GM18526 (cell line): ENCODE results near the gene DUSP21.
A peak's percentile ranks its signal among the peaks of the same experiment; 100 is the strongest.

Experiments used
- POLR2A ChIP-seq: IDR thresholded peaks from 3 replicates; pipeline ENCODE4 v1.6.1; 2011; ENCODE audit not compliant: insufficient read length; ENCODE audit errors: extremely low read depth

Gene DUSP21

DNA sequence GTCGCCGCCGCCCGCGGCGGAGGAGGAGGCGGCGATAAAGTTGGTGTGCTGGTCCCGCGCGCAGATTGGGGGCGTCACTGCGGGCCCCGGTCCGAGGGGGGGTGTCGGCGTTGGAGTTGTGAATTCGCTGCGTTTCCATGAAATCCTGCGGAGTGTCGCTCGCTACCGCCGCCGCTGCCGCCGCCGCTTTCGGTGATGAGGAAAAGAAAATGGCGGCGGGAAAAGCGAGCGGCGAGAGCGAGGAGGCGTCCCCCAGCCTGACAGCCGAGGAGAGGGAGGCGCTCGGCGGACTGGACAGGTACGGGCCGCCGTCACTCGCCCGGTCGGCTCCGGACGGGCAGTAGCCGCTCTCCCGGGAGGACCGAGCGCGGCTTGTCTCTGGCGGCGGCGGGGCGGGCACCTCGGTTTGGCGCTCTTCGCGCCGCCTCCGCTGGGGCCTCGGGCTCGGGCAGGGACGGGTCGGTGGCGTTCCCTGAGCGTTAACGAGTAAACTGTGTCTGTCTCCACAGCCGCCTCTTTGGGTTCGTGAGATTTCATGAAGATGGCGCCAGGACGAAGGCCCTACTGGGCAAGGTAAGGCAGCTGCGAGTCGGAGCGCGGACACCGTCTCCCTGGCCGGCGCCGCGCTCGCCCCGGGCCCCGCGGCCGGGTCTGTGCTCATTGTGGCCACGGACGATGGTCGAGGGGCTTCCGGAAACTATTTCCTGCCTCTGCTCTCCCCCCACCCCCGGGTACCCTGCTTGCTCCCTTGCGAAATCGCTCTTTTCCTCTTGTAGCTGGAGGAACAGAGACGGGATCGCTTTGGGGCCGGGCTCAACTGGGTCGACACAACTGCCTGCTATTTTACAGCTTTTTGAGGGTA is 29.8 kb downstream of the DUSP21 start:
- peak; percentile 41 for TF ChIP-seq POLR2A

GRCh38 chrX:44874420-44875184 is 30.8 kb downstream of the DUSP21 start:
- no peak for TF ChIP-seq POLR2A

GRCh38 chrX:44875185-44875489 is 31.3 kb downstream of the DUSP21 start:
- no peak for TF ChIP-seq POLR2A

GRCh38 chrX:44876086-44876485 is 32.3 kb downstream of the DUSP21 start:
- TF ChIP-seq POLR2A, result no peak

DNA sequence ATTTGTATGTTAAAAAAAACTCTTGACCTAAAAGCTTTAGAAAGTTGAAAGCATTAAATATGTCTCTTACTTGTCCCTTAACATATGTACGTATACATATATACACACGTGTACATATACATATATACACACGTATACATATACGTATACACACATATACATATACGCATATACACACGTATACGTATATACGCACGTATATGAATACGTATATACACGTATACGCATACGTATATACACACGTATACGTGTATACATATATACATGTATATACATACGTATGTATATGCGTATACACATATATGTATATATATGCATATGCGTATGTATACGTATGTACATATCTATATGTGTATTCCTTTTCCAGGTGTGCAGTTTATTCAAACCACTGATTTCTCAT is 32.9 kb downstream of the DUSP21 start:
- no peak for TF ChIP-seq POLR2A

- no peak for TF ChIP-seq POLR2A
Observed at GRCh38 chrX:44878780-44879179, 35.0 kb downstream of the DUSP21 start.

DNA sequence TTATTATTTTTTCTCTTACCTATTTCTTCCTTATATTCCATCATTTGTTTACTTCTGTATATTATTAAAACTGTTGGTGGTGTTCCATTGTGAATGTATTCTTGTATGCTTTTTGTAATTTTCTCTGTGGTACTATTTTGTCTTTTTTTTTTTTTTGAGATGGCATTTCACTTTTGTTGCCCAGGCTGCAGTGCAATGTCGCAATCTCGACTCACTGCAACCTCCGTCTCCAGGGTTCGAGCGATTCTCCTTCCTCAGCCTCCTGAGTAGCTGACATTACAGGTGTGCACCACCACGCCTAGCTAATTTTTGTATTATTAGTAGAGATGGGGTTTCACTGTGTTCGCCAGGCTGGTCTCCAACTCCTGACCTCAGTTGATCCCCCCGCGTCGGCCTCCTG is 37.7 kb downstream of the DUSP21 start:
- no peak for TF ChIP-seq POLR2A

- no peak for TF ChIP-seq POLR2A
Observed at GRCh38 chrX:44882635-44883034, 38.8 kb downstream of the DUSP21 start.

DNA sequence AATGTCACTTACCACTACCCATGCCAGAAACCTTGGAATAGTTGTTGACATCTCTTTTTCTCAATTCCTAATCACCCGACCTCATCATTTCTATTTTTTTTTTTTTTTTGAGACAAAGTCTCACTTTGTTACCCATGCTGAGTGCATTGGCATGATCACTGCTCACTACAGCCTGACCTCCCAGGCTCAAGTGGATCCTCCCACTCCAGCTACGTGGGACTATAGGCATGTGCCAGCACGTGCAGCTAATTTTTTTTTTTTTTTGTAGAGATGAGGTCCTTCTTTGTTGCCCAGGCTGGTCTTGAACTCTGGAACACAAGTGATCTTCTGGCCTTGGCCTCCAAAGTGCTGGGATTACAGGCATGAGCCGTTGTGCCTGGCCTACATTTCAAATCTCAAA is 41.1 kb downstream of the DUSP21 start:
- no peak for TF ChIP-seq POLR2A

GRCh38 chrX:44889824-44890223 is 46.0 kb downstream of the DUSP21 start:
- TF ChIP-seq POLR2A, result no peak

DNA sequence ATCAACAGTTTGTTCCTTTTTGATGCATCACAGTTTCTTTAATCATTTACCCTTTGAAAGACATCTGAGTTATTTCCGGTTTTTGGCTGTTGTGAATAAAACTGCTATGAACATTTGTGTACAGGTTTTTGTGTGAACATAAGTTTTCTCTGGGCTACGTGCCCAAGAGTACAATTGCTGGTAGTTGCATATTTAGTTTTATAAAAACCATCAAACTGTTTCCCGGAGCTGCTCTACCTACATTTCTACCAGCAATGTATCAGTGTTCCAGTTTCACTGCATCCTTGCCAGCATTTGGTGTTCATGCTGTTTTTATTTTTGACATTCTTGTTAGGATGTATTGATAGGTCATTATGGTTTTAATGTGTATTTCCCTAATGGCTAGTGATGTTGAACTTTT is 46.4 kb downstream of the DUSP21 start:
- no peak for TF ChIP-seq POLR2A

- no peak for TF ChIP-seq POLR2A
Observed at GRCh38 chrX:44891642-44892041, 47.8 kb downstream of the DUSP21 start.
